Measurements from ENCODE around the gene MST1R. TPM values are rescaled to one million over a fixed set of nuclear protein-coding genes. Genes with fewer than 3 reads are reported as not detected.

Gene MST1R
- total RNA-seq, 1 donor from 2014 or later: 1.1 TPM

DNA sequence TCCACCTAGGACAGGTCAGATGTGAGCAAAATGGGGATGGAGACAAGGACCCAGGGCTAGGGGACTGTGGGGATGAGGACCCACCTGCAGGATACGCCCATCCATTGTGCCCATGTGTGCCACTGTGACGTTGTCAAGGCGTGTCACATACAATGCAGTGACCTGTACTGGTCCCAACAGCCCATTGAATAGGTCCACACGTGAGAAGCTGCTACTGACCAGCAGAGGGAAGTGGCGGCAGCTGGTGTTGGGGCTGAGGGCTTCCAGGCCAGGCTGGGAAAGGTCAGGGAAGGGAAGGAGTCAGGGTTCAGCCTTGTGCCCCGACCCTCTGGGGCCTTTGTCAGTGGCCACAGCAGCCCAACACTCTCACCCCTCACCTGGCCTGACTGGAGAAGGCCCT is 4.7 kb downstream of the MST1R start:
- no peaks in the 10 kb centered on the region for H3K36me3 Mint-ChIP-seq (ENCODE audit: unreplicated experiment)
- H3K4me1 Mint-ChIP-seq (ENCODE audit: unreplicated experiment): peaks cover 7% of the 10 kb centered on the region
- DNase-seq (ENCODE audit: extremely low spot score, unreplicated experiment): no peak
- H3K27ac Mint-ChIP-seq (ENCODE audit: unreplicated experiment): no peak overlapping the region
- no peak overlapping the region for H3K4me3 Mint-ChIP-seq (ENCODE audit: unreplicated experiment)
- no peak for TF ChIP-seq CTCF (IDR thresholded peaks at IDR 0.05)
- no peaks in the 10 kb centered on the region for H3K9me3 Mint-ChIP-seq (ENCODE audit: unreplicated experiment)
- H3K27me3 Mint-ChIP-seq (ENCODE audit: unreplicated experiment): no peaks in the 10 kb centered on the region

DNA sequence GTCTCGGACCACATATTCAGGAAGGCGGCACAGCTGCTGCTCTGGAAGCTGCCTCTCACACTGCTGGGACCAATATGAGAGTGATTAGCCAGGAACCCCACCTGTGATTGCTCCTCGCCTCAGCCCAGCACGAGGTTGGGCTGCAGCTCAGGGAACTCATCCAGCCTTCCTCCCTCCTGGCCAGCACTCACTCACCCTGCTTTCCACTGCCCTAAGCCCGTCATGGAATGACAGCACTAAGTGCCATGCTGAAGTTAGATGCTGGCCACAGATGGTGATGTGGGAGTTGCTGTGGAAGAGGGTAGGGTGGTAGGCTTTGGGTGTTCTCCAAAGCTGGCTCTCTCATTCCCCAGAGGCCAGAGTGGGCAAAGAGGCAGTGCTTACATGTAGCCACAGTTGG is 7.3 kb downstream of the MST1R start:
- Mint-ChIP-seq H3K36me3 (ENCODE audit: unreplicated experiment) (no peaks in the 10 kb centered on the region), H3K27ac (ENCODE audit: unreplicated experiment) (no peak overlapping the region), H3K4me3 (ENCODE audit: unreplicated experiment) (no peak overlapping the region), H3K9me3 (ENCODE audit: unreplicated experiment) (no peaks in the 10 kb centered on the region), H3K27me3 (ENCODE audit: unreplicated experiment) (no peaks in the 10 kb centered on the region), H3K4me1 (ENCODE audit: unreplicated experiment) (peaks cover 6% of the 10 kb centered on the region)
- DNase-seq (ENCODE audit: extremely low spot score, unreplicated experiment): no peak
- TF ChIP-seq CTCF (IDR thresholded peaks at IDR 0.05): no peak

- H3K4me3 Mint-ChIP-seq (ENCODE audit: unreplicated experiment): no peak overlapping the region
- H3K4me1 Mint-ChIP-seq (ENCODE audit: unreplicated experiment): peaks cover under 1% of the 10 kb centered on the region
- H3K27me3 Mint-ChIP-seq (ENCODE audit: unreplicated experiment): no peaks in the 10 kb centered on the region
- DNase-seq (ENCODE audit: extremely low spot score, unreplicated experiment): no peak
- no peak overlapping the region for H3K27ac Mint-ChIP-seq (ENCODE audit: unreplicated experiment)
- H3K9me3 Mint-ChIP-seq (ENCODE audit: unreplicated experiment): no peaks in the 10 kb centered on the region
- TF ChIP-seq CTCF (IDR thresholded peaks at IDR 0.05): no peak
- H3K36me3 Mint-ChIP-seq (ENCODE audit: unreplicated experiment): no peaks in the 10 kb centered on the region
Observed at GRCh38 chr3:49895791-49896190, 7.9 kb downstream of the MST1R start.

- no peaks in the 10 kb centered on the region for H3K9me3 Mint-ChIP-seq (ENCODE audit: unreplicated experiment)
- no peaks in the 10 kb centered on the region for H3K27me3 Mint-ChIP-seq (ENCODE audit: unreplicated experiment)
- H3K27ac Mint-ChIP-seq (ENCODE audit: unreplicated experiment): no peak overlapping the region
- no peak for TF ChIP-seq CTCF (IDR thresholded peaks at IDR 0.05)
- no peaks in the 10 kb centered on the region for H3K4me1 Mint-ChIP-seq (ENCODE audit: unreplicated experiment)
- H3K36me3 Mint-ChIP-seq (ENCODE audit: unreplicated experiment): no peaks in the 10 kb centered on the region
- DNase-seq (ENCODE audit: extremely low spot score, unreplicated experiment): no peak
- H3K4me3 Mint-ChIP-seq (ENCODE audit: unreplicated experiment): no peak overlapping the region
Observed at GRCh38 chr3:49889296-49889695, 14.4 kb downstream of the MST1R start.

DNA sequence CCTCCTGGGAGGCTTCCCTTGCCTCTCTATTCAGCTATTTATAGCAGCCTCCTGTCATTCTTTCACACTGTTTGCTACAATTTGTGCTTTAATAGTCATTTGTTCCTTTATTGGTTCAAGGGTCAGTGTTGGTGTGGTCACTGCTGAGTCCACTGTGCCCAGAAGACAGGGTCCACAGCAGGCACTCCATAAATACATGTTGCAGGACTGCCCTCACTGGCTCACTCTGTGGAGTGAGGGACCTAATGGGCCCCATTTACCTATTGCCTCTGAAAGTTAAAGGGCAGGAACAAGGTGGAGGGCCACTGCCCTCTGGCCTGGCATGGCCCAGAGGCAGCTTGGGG is 16.8 kb downstream of the MST1R start:
- Mint-ChIP-seq H3K9me3 (ENCODE audit: unreplicated experiment) (no peaks in the 10 kb centered on the region), H3K4me3 (ENCODE audit: unreplicated experiment) (no peak overlapping the region), H3K27me3 (ENCODE audit: unreplicated experiment) (peaks cover 8% of the 10 kb centered on the region), H3K4me1 (ENCODE audit: unreplicated experiment) (no peaks in the 10 kb centered on the region), H3K36me3 (ENCODE audit: unreplicated experiment) (no peaks in the 10 kb centered on the region), H3K27ac (ENCODE audit: unreplicated experiment) (no peak overlapping the region)
- DNase-seq (ENCODE audit: extremely low spot score, unreplicated experiment): no peak
- TF ChIP-seq CTCF (IDR thresholded peaks at IDR 0.05): no peak

All from osteocyte (in vitro differentiated cells).